HepG2 (cell line): ENCODE data around the gene TMIGD2. TPM values are rescaled to one million over a fixed set of nuclear protein-coding genes. Genes with fewer than 3 reads are reported as not detected.

ENCODE experiments used
- ARNT2 ChIP-seq: sonication (generic); formaldehyde crosslinking; IDR thresholded peaks from 2 replicates; pipeline ENCODE4 v1.8.0; 2022; ENCODE audit warnings: mild to moderate bottlenecking, low read depth, missing genetic modification reagents, moderate library complexity
- CENPT ChIP-seq: sonication (generic); formaldehyde crosslinking; IDR thresholded peaks from 2 replicates; pipeline ENCODE4 v1.8.0; 2022; ENCODE audit warnings: low read depth, mild to moderate bottlenecking, moderate library complexity, missing genetic modification reagents
- FOXC1 ChIP-seq: sonication (generic); formaldehyde crosslinking; IDR thresholded peaks from 2 replicates; pipeline ENCODE4 v1.8.0; 2022; ENCODE audit warnings: mild to moderate bottlenecking, missing genetic modification reagents, borderline replicate concordance
- HNF1A ChIP-seq, 2 experiments: sonication (generic) in 1 of 2; formaldehyde crosslinking in 1 of 2; IDR thresholded peaks; 2 replicates each; pipeline versions ENCODE4 v1.4.0 to v1.6.1; 2016 to 2020; ENCODE audit warnings: borderline replicate concordance in 1 of 2, low read depth in 1 of 2, mild to moderate bottlenecking in 1 of 2, missing genetic modification reagents in 1 of 2
- KIAA2018 ChIP-seq: sonication (generic); formaldehyde crosslinking; IDR thresholded peaks from 2 replicates; pipeline ENCODE4 v1.5.0; 2020; ENCODE audit warnings: mild to moderate bottlenecking, missing genetic modification reagents, borderline replicate concordance
- MED1 ChIP-seq: sonication (generic); formaldehyde crosslinking; IDR thresholded peaks from 2 replicates; pipeline ENCODE4 v1.4.0; 2020; ENCODE audit warnings: missing genetic modification reagents
- SALL2 ChIP-seq: sonication (generic); formaldehyde crosslinking; IDR thresholded peaks from 2 replicates; pipeline ENCODE4 v1.8.1; 2023; ENCODE audit warnings: mild to moderate bottlenecking, missing genetic modification reagents, inconsistent platforms
- TEF ChIP-seq: sonication (generic); formaldehyde crosslinking; IDR thresholded peaks from 2 replicates; pipeline ENCODE4 v1.5.0; 2020; ENCODE audit warnings: missing genetic modification reagents
- ZMYM2 ChIP-seq: sonication (generic); formaldehyde crosslinking; IDR thresholded peaks from 2 replicates; pipeline ENCODE4 v1.8.0; 2022; ENCODE audit warnings: mild to moderate bottlenecking, missing genetic modification reagents
- ZNF136 ChIP-seq: sonication (generic); formaldehyde crosslinking; IDR thresholded peaks from 2 replicates; pipeline ENCODE4 v1.8.1; 2022; ENCODE audit warnings: low read depth, mild to moderate bottlenecking, moderate library complexity, missing genetic modification reagents
- ZNF513 ChIP-seq: sonication (generic); formaldehyde crosslinking; conservative IDR thresholded peaks from 2 replicates; pipeline ENCODE4 v1.5.0; 2020; ENCODE audit warnings: missing genetic modification reagents
- ZNF713 ChIP-seq: sonication (generic); formaldehyde crosslinking; IDR thresholded peaks from 2 replicates; pipeline ENCODE4 v1.4.0; 2020; ENCODE audit warnings: mild to moderate bottlenecking, missing genetic modification reagents
- polyA plus RNA-seq, 8 experiments: library from polyadenylated mRNA; depleted of rRNA in 3 of 8; stranded (reverse) in 7 of 8; unstranded in 1 of 8; fragments of >200 nt; fragmentation: Illumina TruSeq in 4 of 8; extraction: Trizol in 4 of 8; gene quantifications; 2 replicates each; pipeline versions ENCODE4 v1.2.1 to v1.2.3, GENCODE V29; 2011 to 2016; ENCODE audit warnings: low read depth in 4 of 8, missing spikeins in 1 of 8, mixed read lengths in 1 of 8; ENCODE audit not compliant: insufficient read depth in 1 of 8
- total RNA-seq, 5 experiments: library from RNA; depleted of rRNA; stranded (reverse); fragments of >200 nt; fragmentation: Illumina TruSeq; extraction: Trizol; gene quantifications; 2 replicates each; pipeline ENCODE4 v1.2.3, GENCODE V29; 2016; ENCODE audit warnings: low read depth in 1 of 5

Gene TMIGD2
- total and polyA plus RNA-seq, 2 of the 13 experiments (the other 11 are each of a cell fraction or from before 2014, with no cell fraction given) = 0.11 to 1.0 TPM

GRCh38 chr19:4310247-4311121, 8.3 kb upstream of the TMIGD2 start (continued):
- TF ChIP-seq KIAA2018 (CRISPR knock-in tag) = no peak
- TF ChIP-seq MED1 (CRISPR knock-in tag) = peak; percentile 94
- TF ChIP-seq ZMYM2 (CRISPR knock-in tag) = peak; percentile 93
- peak; percentile 52; the same call in 1 of the 2 replicates for TF ChIP-seq SALL2 (CRISPR knock-in tag)
- TF ChIP-seq ZNF713 = no peak
- TF ChIP-seq ZNF513 (CRISPR knock-in tag) = no peak
- TF ChIP-seq ZNF136 (CRISPR knock-in tag) = peak; percentile 88
- peak; percentile 67; the same call in 1 of the 2 replicates for TF ChIP-seq FOXC1
- TF ChIP-seq ARNT2 (CRISPR knock-in tag) = no peak; the same call in 1 of the 2 replicates
- TF ChIP-seq CENPT (CRISPR knock-in tag) = no peak
- no peak for TF ChIP-seq HNF1A (IDR thresholded peaks at IDR 0.05; ENCODE audit: low read depth)
- TF ChIP-seq HNF1A (CRISPR knock-in tag; IDR thresholded peaks at IDR 0.05; ENCODE audit: borderline replicate concordance) = peak; percentile 40; the same call in 1 of the 2 replicates
- no peak for TF ChIP-seq TEF (CRISPR knock-in tag)
